D721Med (cell line): Measurements from ENCODE around the gene CD37.

ENCODE experiments used
- DNase-seq: peaks from one replicate; pipeline ENCODE4 v3.0.0; 2011; ENCODE audit warnings: low spot score; ENCODE audit not compliant: insufficient read length
- FAIRE-seq: peaks from 2 replicates; lab custom pipeline; 2011; peaks lifted over from hg19 to GRCh38; lab: Jason Lieb, UNC
- CTCF ChIP-seq: IDR thresholded peaks from 2 replicates; pipeline ENCODE4 v1.5.1; 2012; ENCODE audit warnings: mild to moderate bottlenecking, control low read depth; ENCODE audit not compliant: insufficient read depth; ENCODE audit errors: missing control alignments

Gene CD37

GRCh38 chr19:49344505-49345423 is 9.6 kb downstream of the CD37 start:
- TF ChIP-seq CTCF = no peak
- no peak for FAIRE-seq
- DNase-seq = no peak

GRCh38 chr19:49347191-49347590 is 12.0 kb downstream of the CD37 start:
- FAIRE-seq (no peak), DNase-seq (no peak)
- TF ChIP-seq CTCF = no peak

- peak; percentile 27 for TF ChIP-seq CTCF
- FAIRE-seq (no peak), DNase-seq (no peak)
These were observed 12.6 kb downstream of the CD37 start for GRCh38 chr19:49347835-49348234.

GRCh38 chr19:49348305-49349189 is 13.3 kb downstream of the CD37 start:
- FAIRE-seq (no peak), DNase-seq (no peak)
- no peak for TF ChIP-seq CTCF

- TF ChIP-seq CTCF = no peak
- FAIRE-seq = no peak
- DNase-seq = no peak
These were observed 14.4 kb downstream of the CD37 start for GRCh38 chr19:49349567-49349966.

- no peak for TF ChIP-seq CTCF
- DNase-seq = no peak
- FAIRE-seq = no peak
These were observed 20.7 kb downstream of the CD37 start for GRCh38 chr19:49355909-49356353.

GRCh38 chr19:49356382-49356781 is 21.2 kb downstream of the CD37 start:
- TF ChIP-seq CTCF = no peak
- no peak for FAIRE-seq
- DNase-seq = no peak
